HepG2 (cell line): ENCODE measurements around the gene ZNF324B. TPM values are rescaled to one million over a fixed set of nuclear protein-coding genes. Genes with fewer than 3 reads are reported as not detected.

Source experiments
- GMEB2 ChIP-seq: IDR thresholded peaks from 2 replicates; pipeline ENCODE4 v1.6.1; 2016; ENCODE audit warnings: missing biosample characterization, missing genetic modification reagents, low read depth
- HDAC1 ChIP-seq: sonication (generic); formaldehyde crosslinking; IDR thresholded peaks from 2 replicates; pipeline ENCODE4 v1.5.1; 2020; ENCODE audit warnings: mild to moderate bottlenecking, missing genetic modification reagents
- IRF9 ChIP-seq: sonication (generic); formaldehyde crosslinking; IDR thresholded peaks from 2 replicates; pipeline ENCODE4 v1.8.0; 2022; ENCODE audit warnings: missing genetic modification reagents, mild to moderate bottlenecking, borderline replicate concordance
- KLF12 ChIP-seq: sonication (generic); formaldehyde crosslinking; IDR thresholded peaks from 2 replicates; pipeline ENCODE4 v1.4.0; 2020; ENCODE audit warnings: missing genetic modification reagents, borderline replicate concordance
- KMT2B ChIP-seq: IDR thresholded peaks from 2 replicates; pipeline ENCODE4 v1.6.1; 2016; ENCODE audit warnings: missing genetic modification reagents, missing compliant biosample characterization
- POLR2A ChIP-seq, 2 experiments: IDR thresholded peaks; 2 replicates each; pipeline ENCODE4 v1.6.1; 2011; ENCODE audit warnings: low read depth in 2 of 2, low read length in 2 of 2, mild to moderate bottlenecking in 1 of 2, moderate library complexity in 1 of 2; ENCODE audit not compliant: insufficient read depth in 1 of 2
- POLR2AphosphoS5 ChIP-seq: IDR thresholded peaks from 2 replicates; pipeline ENCODE4 v1.6.1; 2012; ENCODE audit warnings: low read depth, low read length
- TBX2 ChIP-seq: sonication (generic); formaldehyde crosslinking; IDR thresholded peaks from 2 replicates; pipeline ENCODE4 v1.5.0; 2020; ENCODE audit warnings: missing genetic modification reagents, mild to moderate bottlenecking, borderline replicate concordance
- TEF ChIP-seq: sonication (generic); formaldehyde crosslinking; IDR thresholded peaks from 2 replicates; pipeline ENCODE4 v1.5.0; 2020; ENCODE audit warnings: missing genetic modification reagents
- ZBTB20 ChIP-seq: sonication (generic); formaldehyde crosslinking; IDR thresholded peaks from 2 replicates; pipeline ENCODE4 v1.8.1; 2023; ENCODE audit warnings: missing genetic modification reagents, low read depth, mild to moderate bottlenecking, borderline replicate concordance
- ZBTB4 ChIP-seq: sonication (generic); formaldehyde crosslinking; IDR thresholded peaks from 2 replicates; pipeline ENCODE4 v1.4.0; 2020; ENCODE audit warnings: missing genetic modification reagents, mild to moderate bottlenecking, borderline replicate concordance
- ZNF317 ChIP-seq: sonication (generic); formaldehyde crosslinking; IDR thresholded peaks from 2 replicates; pipeline ENCODE4 v1.5.0; 2020; ENCODE audit warnings: mild to moderate bottlenecking, missing genetic modification reagents
- ZNF33A ChIP-seq: sonication (generic); formaldehyde crosslinking; IDR thresholded peaks from 2 replicates; pipeline ENCODE4 v1.5.1; 2020; ENCODE audit warnings: missing genetic modification reagents, mild to moderate bottlenecking, moderate library complexity, borderline replicate concordance
- ZNF441 ChIP-seq: sonication (generic); formaldehyde crosslinking; IDR thresholded peaks from 2 replicates; pipeline ENCODE4 v1.7.0; 2021; ENCODE audit warnings: missing genetic modification reagents, borderline replicate concordance
- ZSCAN22 ChIP-seq: sonication (generic); formaldehyde crosslinking; IDR thresholded peaks from 2 replicates; pipeline ENCODE4 v1.4.0; 2020; ENCODE audit warnings: mild to moderate bottlenecking, missing genetic modification reagents
- polyA plus RNA-seq, 8 experiments: library from polyadenylated mRNA; depleted of rRNA in 3 of 8; stranded (reverse) in 7 of 8; unstranded in 1 of 8; fragments of >200 nt; fragmentation: Illumina TruSeq in 4 of 8; extraction: Trizol in 4 of 8; gene quantifications; 2 replicates each; pipeline versions ENCODE4 v1.2.1 to v1.2.3, GENCODE V29; 2011 to 2016; ENCODE audit warnings: low read depth in 4 of 8, missing spikeins in 1 of 8, mixed read lengths in 1 of 8; ENCODE audit not compliant: insufficient read depth in 1 of 8
- total RNA-seq, 5 experiments: library from RNA; depleted of rRNA; stranded (reverse); fragments of >200 nt; fragmentation: Illumina TruSeq; extraction: Trizol; gene quantifications; 2 replicates each; pipeline ENCODE4 v1.2.3, GENCODE V29; 2016; ENCODE audit warnings: low read depth in 1 of 5
- TF ChIP-seq, protein P1 (sequence below): sonication (generic); formaldehyde crosslinking; IDR thresholded peaks from 2 replicates; pipeline ENCODE4 v1.4.0; 2020; ENCODE audit warnings: missing genetic modification reagents
- TF ChIP-seq, protein P2 (sequence below): sonication (generic); formaldehyde crosslinking; IDR thresholded peaks from 2 replicates; pipeline ENCODE4 v1.4.0; 2020; ENCODE audit warnings: missing genetic modification reagents, mild to moderate bottlenecking, borderline replicate concordance

Gene ZNF324B
- total and polyA plus RNA-seq, 2 of the 13 experiments (the other 11 are each of a cell fraction or from before 2014, with no cell fraction given), result 0.53 to 3.0 TPM

- TF ChIP-seq KMT2B (CRISPR knock-in tag) (peak; percentile 37; the same call in 1 of the 2 replicates), TBX2 (CRISPR knock-in tag) (peak; percentile 74), HDAC1 (peak; percentile 93), POLR2AphosphoS5 (peak; percentile 95), ZSCAN22 (CRISPR knock-in tag) (0 out of 2 replicates have a peak, but pooled peaks have one; percentile 70), TEF (CRISPR knock-in tag) (no peak), POLR2A (IDR thresholded peaks at IDR 0.05; ENCODE audit: insufficient read depth in 1 of 2, low read depth in 2 of 2, low read length in 2 of 2) (peak; percentile 89 to 96), KLF12 (peak; percentile 75; the same call in 1 of the 2 replicates), ZNF441 (CRISPR knock-in tag) (peak; percentile 30; the same call in 1 of the 2 replicates), IRF9 (CRISPR knock-in tag) (peak; percentile 78; the same call in 1 of the 2 replicates), GMEB2 (CRISPR knock-in tag) (peak; percentile 97), ZNF33A (CRISPR knock-in tag) (peak; percentile 90; the same call in 1 of the 2 replicates), ZBTB20 (CRISPR knock-in tag) (peak; percentile 70; the same call in 1 of the 2 replicates), ZNF317 (CRISPR knock-in tag) (no peak; the same call in 1 of the 2 replicates), ZBTB4 (CRISPR knock-in tag) (peak; percentile 79; the same call in 1 of the 2 replicates)
- TF ChIP-seq, protein P1, sequence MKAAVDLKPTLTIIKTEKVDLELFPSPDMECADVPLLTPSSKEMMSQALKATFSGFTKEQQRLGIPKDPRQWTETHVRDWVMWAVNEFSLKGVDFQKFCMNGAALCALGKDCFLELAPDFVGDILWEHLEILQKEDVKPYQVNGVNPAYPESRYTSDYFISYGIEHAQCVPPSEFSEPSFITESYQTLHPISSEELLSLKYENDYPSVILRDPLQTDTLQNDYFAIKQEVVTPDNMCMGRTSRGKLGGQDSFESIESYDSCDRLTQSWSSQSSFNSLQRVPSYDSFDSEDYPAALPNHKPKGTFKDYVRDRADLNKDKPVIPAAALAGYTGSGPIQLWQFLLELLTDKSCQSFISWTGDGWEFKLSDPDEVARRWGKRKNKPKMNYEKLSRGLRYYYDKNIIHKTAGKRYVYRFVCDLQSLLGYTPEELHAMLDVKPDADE (CRISPR knock-in tag), result no peak; the same call in 1 of the 2 replicates
- TF ChIP-seq, protein P2, sequence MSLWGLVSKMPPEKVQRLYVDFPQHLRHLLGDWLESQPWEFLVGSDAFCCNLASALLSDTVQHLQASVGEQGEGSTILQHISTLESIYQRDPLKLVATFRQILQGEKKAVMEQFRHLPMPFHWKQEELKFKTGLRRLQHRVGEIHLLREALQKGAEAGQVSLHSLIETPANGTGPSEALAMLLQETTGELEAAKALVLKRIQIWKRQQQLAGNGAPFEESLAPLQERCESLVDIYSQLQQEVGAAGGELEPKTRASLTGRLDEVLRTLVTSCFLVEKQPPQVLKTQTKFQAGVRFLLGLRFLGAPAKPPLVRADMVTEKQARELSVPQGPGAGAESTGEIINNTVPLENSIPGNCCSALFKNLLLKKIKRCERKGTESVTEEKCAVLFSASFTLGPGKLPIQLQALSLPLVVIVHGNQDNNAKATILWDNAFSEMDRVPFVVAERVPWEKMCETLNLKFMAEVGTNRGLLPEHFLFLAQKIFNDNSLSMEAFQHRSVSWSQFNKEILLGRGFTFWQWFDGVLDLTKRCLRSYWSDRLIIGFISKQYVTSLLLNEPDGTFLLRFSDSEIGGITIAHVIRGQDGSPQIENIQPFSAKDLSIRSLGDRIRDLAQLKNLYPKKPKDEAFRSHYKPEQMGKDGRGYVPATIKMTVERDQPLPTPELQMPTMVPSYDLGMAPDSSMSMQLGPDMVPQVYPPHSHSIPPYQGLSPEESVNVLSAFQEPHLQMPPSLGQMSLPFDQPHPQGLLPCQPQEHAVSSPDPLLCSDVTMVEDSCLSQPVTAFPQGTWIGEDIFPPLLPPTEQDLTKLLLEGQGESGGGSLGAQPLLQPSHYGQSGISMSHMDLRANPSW (CRISPR knock-in tag), result peak; percentile 49; the same call in 1 of the 2 replicates
Measured at GRCh38 chr19:58408152-58409009, 43.0 kb upstream of the ZNF324B start, which contains the start of gene ZNF584 (continued).
